CD4-positive, alpha-beta memory T cell (primary cell): Measurements from ENCODE around the gene BLNK. TPM values are rescaled to one million over a fixed set of nuclear protein-coding genes. Genes with fewer than 3 reads are reported as not detected.

ENCODE experiments used
- CTCF ChIA-PET: fragments of 350-600 bp; sonication (Branson Sonifier 250); formaldehyde crosslinking; loops from one replicate; lab custom pipeline; 2021; ENCODE audit warnings: inconsistent platforms; ENCODE audit not compliant: partially characterized antibody; lab: Charles Lee
- POLR2A ChIA-PET: fragments of 350-600 bp; sonication (Branson Sonifier 250); formaldehyde crosslinking; loops from one replicate; lab custom pipeline; 2021; ENCODE audit not compliant: partially characterized antibody; lab: Charles Lee
- DNase-seq, 5 donors: peaks; one replicate each; pipeline versions ENCODE4 v3.0.0 to v3.0.0-alpha.2; 2020 to 2022; ENCODE audit warnings: mixed read lengths in 1 of 5
- H3K27ac ChIP-seq: one replicate; pipeline ENCODE4 v1.7.0; 2013; ENCODE audit warnings: low read depth, low read length
- H3K27me3 ChIP-seq: 2 replicates; pipeline ENCODE4 v1.7.0; 2013; ENCODE audit warnings: mild to moderate bottlenecking, low read length, moderate library complexity; ENCODE audit not compliant: insufficient read depth
- H3K36me3 ChIP-seq: 2 replicates; pipeline ENCODE4 v1.7.0; 2013; ENCODE audit warnings: mild to moderate bottlenecking, low read length, moderate library complexity; ENCODE audit not compliant: insufficient read depth
- H3K4me1 ChIP-seq: 2 replicates; pipeline ENCODE4 v1.7.0; 2013; ENCODE audit warnings: mild to moderate bottlenecking, low read length, moderate library complexity; ENCODE audit not compliant: insufficient read depth
- H3K4me3 ChIP-seq, 2 donors: one replicate each; pipeline ENCODE4 v1.7.0; 2013; ENCODE audit warnings: low read length in 2 of 2, mild to moderate bottlenecking in 1 of 2
- H3K9me3 ChIP-seq, 2 donors: one replicate each; pipeline ENCODE4 v1.7.0; 2013; ENCODE audit warnings: low read length in 2 of 2, control low read depth in 1 of 2; ENCODE audit not compliant: control insufficient read depth in 1 of 2
- H3K27ac Mint-ChIP-seq, 7 donors: one replicate each; pipeline ENCODE4 v1.8.0; 2020 to 2021; ENCODE audit warnings: mixed read lengths in 7 of 7, mild to moderate bottlenecking in 6 of 7, inconsistent platforms in 3 of 7, moderate library complexity in 3 of 7
- H3K27me3 Mint-ChIP-seq, 2 donors: one replicate each; pipeline ENCODE4 v1.8.0; 2020 to 2021; ENCODE audit warnings: mixed read lengths in 2 of 2
- H3K36me3 Mint-ChIP-seq, 2 donors: one replicate each; pipeline ENCODE4 v1.8.0; 2020 to 2021; ENCODE audit warnings: mixed read lengths in 2 of 2, inconsistent platforms in 1 of 2, mild to moderate bottlenecking in 1 of 2
- H3K4me1 Mint-ChIP-seq, 4 donors: one replicate each; pipeline ENCODE4 v1.8.0; 2020 to 2021; ENCODE audit warnings: mixed read lengths in 4 of 4, mild to moderate bottlenecking in 1 of 4
- H3K4me3 Mint-ChIP-seq, 8 donors: one replicate each; pipeline ENCODE4 v1.8.0; 2020 to 2021; ENCODE audit warnings: mixed read lengths in 8 of 8, mild to moderate bottlenecking in 7 of 8, moderate library complexity in 6 of 8, inconsistent platforms in 3 of 8
- H3K9me3 Mint-ChIP-seq, 8 donors: one replicate each; pipeline ENCODE4 v1.8.0; 2020 to 2021; ENCODE audit warnings: mixed read lengths in 8 of 8, mild to moderate bottlenecking in 5 of 8, inconsistent platforms in 3 of 8, moderate library complexity in 1 of 8
- intact Hi-C: fragments of 100-400 bp; cut with micrococcal nuclease; formaldehyde crosslinking; loops from one replicate; pipeline ENCODE4 v1.15.1; 2023
- polyA plus RNA-seq, 2 donors: library from polyadenylated mRNA; unstranded; fragments of 300-500 nt; fragmentation: Illumina TruSeq; gene quantifications; one replicate each; pipeline ENCODE4 v1.2.3, GENCODE V29; 2021
- total RNA-seq, 2 experiments: library from RNA; stranded (reverse); gene quantifications; one replicate each; pipeline ENCODE4 v1.2.3, GENCODE V29; 2021

The BLNK gene
- total RNA-seq = under 1 TPM in 1 of 2 experiments, not detected in 1; 0.19 TPM
- polyA plus RNA-seq = 1 to 10 TPM in 1 of 2 donors, not detected in 1; 1.0 TPM

DNA sequence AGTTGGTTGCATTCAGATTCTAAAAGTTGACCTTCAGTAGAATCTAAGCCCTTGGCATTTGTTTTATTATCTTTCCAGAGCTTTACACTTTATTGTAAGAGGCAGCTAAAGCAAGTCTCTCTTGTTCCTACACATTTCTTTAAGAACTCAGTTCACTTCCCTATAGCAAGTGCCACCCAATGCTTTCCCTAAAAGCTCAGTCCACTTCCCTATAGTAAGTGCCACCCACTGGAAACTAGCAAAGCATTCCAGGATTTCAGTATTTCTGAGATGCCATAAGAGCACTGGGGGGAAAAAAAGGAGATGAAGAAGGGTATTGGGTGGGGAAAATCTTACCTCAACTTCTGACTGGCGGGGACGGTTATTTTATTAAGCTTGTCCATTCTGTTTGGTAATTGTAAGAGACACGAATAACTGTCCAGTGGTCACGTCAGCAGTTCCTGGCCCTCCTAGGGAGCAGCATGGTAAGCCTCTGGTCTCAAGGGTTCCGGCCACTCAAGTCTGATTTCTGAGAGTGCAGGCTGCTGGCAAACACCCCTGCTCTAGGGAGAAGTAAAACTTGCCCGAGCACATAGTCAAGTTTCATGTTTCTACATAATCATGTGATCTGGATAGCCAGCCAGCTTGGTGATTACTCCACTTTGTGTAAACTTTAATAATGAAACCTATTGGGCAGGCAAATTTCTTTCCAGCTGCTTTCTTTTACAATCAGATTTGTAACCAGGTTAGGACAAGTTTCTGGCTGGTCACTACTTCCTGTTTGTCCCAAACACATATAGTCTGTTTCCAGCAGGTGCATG is at the start of gene BLNK:
BLNK (minus strand) TSS at position 554 of the 800 bp plus-strand sequence; CDS start at position 383, 171 bp downstream.
- H3K36me3 Mint-ChIP-seq = no peaks in the 10 kb centered on the region
- Histone ChIP-seq H3K36me3 (no peaks in the 10 kb centered on the region), H3K27me3 (no peaks in the 10 kb centered on the region), H3K27ac (no peak within 1 kb of the TSS), H3K9me3 (no peaks in the 10 kb centered on the region), H3K4me1 (no peaks in the 10 kb centered on the region), H3K4me3 (no peak within 1 kb of the TSS)
- peaks cover 6 to 35% of the 10 kb centered on the region in 2 donors for H3K27me3 Mint-ChIP-seq
- no peak within 1 kb of the TSS for H3K4me3 Mint-ChIP-seq
- peaks cover 0 to 3% (median 0%) of the 10 kb centered on the region in 8 donors for H3K9me3 Mint-ChIP-seq
- ChIA-PET CTCF (interaction anchor here (1.2 to 1.3 kb wide), 2 partner anchors 10 to 41 kb away, joined by 3 to 5 read pairs; no protein-coding TSS in a partner anchor), POLR2A (no interaction called here)
- intact Hi-C loops = no loop called here
- no peak within 1 kb of the TSS for H3K27ac Mint-ChIP-seq
- no peaks in the 10 kb centered on the region for H3K4me1 Mint-ChIP-seq
- DNase-seq = no peak

DNA sequence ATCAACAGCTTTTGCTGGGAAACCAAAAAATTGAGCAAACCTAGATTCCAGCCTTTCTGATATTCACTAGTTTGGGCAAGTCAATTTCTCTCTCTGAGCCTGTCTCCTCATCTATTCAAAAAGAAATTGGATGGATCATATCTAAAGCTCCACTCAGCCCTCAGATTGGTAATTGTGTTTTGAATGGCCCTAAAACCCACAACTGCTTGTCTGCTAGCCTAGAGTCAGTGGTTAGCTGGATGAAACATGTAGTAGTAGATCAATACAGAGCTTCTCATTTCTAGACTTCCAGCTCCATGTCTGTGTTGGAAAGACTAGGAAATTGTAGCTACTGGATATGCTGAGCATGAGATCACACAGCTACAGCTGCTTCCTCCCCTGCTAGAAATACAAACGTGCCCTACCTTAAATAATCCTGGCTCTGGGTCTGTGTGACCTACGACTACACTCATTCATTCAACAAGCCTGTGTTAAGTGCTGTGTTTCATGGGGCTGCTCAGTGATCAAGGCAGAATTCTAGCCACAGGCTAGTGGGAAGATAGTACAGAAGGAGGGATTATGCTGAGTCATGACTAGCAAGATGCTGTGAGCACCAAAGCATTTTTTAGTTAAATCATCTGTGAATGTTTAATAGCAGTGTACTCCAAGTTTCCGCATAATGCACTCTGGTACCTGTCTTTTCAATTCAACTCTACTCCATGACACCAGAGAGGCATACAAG is 48.5 kb upstream of the BLNK start:
- Mint-ChIP-seq H3K4me3 (no peak overlapping the region), H3K4me1 (peaks cover 0 to 1% (median 0%) of the 10 kb centered on the region in 4 donors), H3K36me3 (no peaks in the 10 kb centered on the region), H3K27me3 (peaks cover 17 to 25% of the 10 kb centered on the region in 2 donors), H3K9me3 (peaks cover 0 to 1% (median 0%) of the 10 kb centered on the region in 8 donors), H3K27ac (no peak overlapping the region)
- no peaks in the 10 kb centered on the region for H3K36me3 ChIP-seq
- H3K4me1 ChIP-seq = no peaks in the 10 kb centered on the region
- H3K27ac ChIP-seq = no peak overlapping the region
- intact Hi-C loops = no loop called here
- no peak overlapping the region for H3K4me3 ChIP-seq
- POLR2A ChIA-PET = no interaction called here
- no peaks in the 10 kb centered on the region for H3K27me3 ChIP-seq
- no peaks in the 10 kb centered on the region for H3K9me3 ChIP-seq
- CTCF ChIA-PET = interaction anchor here (1.0 to 3.7 kb wide), 3 partner anchors 18 to 303 kb away, joined by 3 to 17 read pairs (median 3); no protein-coding TSS in a partner anchor
- no peak for DNase-seq

DNA sequence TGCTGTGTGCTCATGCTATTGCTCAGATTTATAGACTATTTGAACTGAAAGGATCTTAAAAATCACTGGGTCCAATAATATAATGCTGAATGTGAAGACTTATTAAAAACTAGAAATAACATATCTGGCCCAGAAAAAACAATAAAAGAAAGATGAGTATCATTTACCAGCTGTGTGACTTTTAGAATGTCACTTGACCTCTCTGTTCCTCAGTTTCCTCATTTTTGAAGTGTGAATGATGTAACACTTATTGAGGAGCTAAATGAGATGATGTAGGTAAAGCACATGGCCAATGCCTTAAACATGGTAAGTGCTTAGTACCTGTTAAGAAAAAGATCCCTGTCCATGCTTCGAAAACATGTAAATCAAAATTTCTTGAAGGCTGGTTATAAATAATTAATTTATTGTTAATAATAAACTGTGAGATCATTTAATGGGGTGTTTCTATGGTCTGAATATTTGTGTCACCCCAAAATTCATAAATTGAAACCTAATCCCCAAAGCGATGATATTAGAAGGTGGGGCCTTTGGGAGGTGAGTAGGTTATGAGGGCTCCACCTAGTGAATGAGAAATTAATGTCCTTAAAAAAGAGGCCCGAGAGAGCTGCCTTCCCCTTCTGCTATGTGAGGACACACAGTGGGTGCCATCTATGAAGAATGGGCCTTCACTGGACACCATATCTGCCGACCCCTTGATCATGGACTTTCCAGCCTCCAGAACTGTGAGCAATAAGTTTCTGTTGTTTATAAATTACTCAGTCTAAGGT is 45.9 kb upstream of the BLNK start:
- no peak overlapping the region for H3K27ac Mint-ChIP-seq
- H3K27me3 Mint-ChIP-seq = peaks cover 23 to 25% of the 10 kb centered on the region in 2 donors
- H3K4me1 Mint-ChIP-seq = peaks cover 0 to 1% (median 0%) of the 10 kb centered on the region in 4 donors
- DNase-seq = no peak
- no peaks in the 10 kb centered on the region for H3K36me3 Mint-ChIP-seq
- H3K9me3 ChIP-seq = no peaks in the 10 kb centered on the region
- H3K9me3 Mint-ChIP-seq = peaks cover 0 to 1% (median 0%) of the 10 kb centered on the region in 8 donors
- intact Hi-C loops = no loop called here
- H3K36me3 ChIP-seq = no peaks in the 10 kb centered on the region
- CTCF ChIA-PET = interaction anchor here (1.0 to 3.7 kb wide), 4 partner anchors 17 to 300 kb away, joined by 3 to 17 read pairs (median 4); no protein-coding TSS in a partner anchor
- H3K4me3 ChIP-seq = no peak overlapping the region
- no peak overlapping the region for H3K4me3 Mint-ChIP-seq
- no peaks in the 10 kb centered on the region for H3K4me1 ChIP-seq
- H3K27ac ChIP-seq = no peak overlapping the region
- POLR2A ChIA-PET = no interaction called here
- no peaks in the 10 kb centered on the region for H3K27me3 ChIP-seq

DNA sequence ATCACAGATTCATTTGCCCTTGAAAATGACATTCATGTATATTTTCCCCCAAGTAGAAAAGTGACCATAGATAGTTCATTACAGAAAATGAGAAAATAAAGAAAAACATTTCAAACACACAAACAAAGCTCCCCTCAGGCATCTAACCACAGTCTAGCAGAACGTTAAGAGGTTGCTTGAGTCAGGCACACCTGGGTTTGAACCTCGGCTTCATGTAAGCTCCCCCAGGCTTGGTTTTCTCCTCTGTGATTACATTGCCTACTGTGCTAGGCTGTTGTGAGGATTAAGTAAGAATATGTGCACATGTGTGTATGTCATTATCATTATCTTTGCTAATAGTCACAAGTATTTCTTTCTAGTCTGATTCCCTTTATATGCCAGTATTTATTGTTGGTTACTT is 42.0 kb upstream of the BLNK start:
- H3K27ac Mint-ChIP-seq = no peak overlapping the region
- POLR2A ChIA-PET = no interaction called here

DNA sequence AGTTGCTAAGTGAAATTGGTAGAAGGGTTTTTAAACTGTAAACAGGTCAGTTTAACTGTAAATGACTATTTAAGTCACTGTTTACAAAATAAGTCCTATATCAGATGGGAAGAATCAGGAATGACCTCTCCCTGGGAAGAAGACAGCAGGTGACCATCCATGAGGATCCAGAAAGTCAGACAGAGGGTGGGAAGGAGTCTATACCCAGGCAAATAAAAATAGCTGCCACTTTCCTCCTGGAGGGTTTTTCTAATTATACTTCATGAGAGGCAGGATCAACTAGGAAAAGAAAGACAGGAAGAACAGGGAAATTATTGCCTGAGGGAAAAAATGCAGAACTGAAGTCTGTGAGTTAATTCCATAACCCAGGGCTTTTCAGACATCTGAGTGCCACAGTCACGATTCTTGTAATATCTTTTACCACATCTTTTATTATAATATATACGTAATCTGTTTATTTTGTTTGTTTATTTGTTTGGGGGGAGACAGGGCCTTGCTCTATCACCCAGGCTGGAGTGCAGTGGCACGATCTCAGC is 39.9 kb upstream of the BLNK start:
- Histone ChIP-seq H3K36me3 (no peaks in the 10 kb centered on the region), H3K4me1 (no peaks in the 10 kb centered on the region), H3K27me3 (no peaks in the 10 kb centered on the region), H3K4me3 (no peak overlapping the region), H3K27ac (no peak overlapping the region), H3K9me3 (no peaks in the 10 kb centered on the region)
- no peak overlapping the region for H3K27ac Mint-ChIP-seq
- no peaks in the 10 kb centered on the region for H3K36me3 Mint-ChIP-seq
- H3K4me3 Mint-ChIP-seq = no peak overlapping the region
- ChIA-PET CTCF (no interaction called here), POLR2A (no interaction called here)
- peaks cover 0 to 3% (median 0%) of the 10 kb centered on the region in 4 donors for H3K4me1 Mint-ChIP-seq
- no peak for DNase-seq
- intact Hi-C loops = no loop called here
- H3K9me3 Mint-ChIP-seq = no peaks in the 10 kb centered on the region
- peaks cover 22 to 30% of the 10 kb centered on the region in 2 donors for H3K27me3 Mint-ChIP-seq

More for the DNA sequence above, 42.0 kb upstream of the BLNK start:
- no peak overlapping the region for H3K4me3 ChIP-seq
- Mint-ChIP-seq H3K36me3 (no peaks in the 10 kb centered on the region), H3K9me3 (peaks cover 0 to 1% (median 0%) of the 10 kb centered on the region in 8 donors), H3K4me1 (peaks cover 0 to 1% (median 0%) of the 10 kb centered on the region in 4 donors), H3K4me3 (no peak overlapping the region), H3K27me3 (peaks cover 24 to 30% of the 10 kb centered on the region in 2 donors)
- no peak overlapping the region for H3K27ac ChIP-seq
- no peaks in the 10 kb centered on the region for H3K9me3 ChIP-seq
- DNase-seq = no peak
- no peaks in the 10 kb centered on the region for H3K36me3 ChIP-seq
- no peaks in the 10 kb centered on the region for H3K4me1 ChIP-seq
- intact Hi-C loops = no loop called here
- CTCF ChIA-PET = interaction anchor here (1.2 kb wide), 1 partner anchor 84 kb away, joined by 3 read pairs; no protein-coding TSS in a partner anchor
- no peaks in the 10 kb centered on the region for H3K27me3 ChIP-seq

DNA sequence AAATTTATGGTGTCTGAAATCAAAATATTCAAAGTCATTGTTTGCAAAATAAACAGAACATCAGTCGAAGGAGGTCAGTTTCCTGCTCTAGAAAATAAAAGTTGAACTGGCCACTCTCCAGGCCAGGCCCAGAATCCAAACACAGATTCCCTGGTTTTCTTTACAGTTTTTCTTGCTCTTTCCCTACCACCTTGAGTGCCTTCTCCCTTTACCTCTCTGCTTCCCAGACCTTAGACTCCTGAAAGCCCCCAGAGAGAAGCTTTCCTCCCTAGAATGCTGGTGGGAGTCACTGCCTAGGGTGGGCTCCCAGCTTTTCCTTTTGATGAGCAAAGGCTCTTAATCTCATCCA is 38.9 kb upstream of the BLNK start:
- Mint-ChIP-seq H3K36me3 (no peaks in the 10 kb centered on the region), H3K27me3 (peaks cover 19 to 29% of the 10 kb centered on the region in 2 donors), H3K4me3 (no peak overlapping the region), H3K27ac (no peak overlapping the region), H3K9me3 (no peaks in the 10 kb centered on the region), H3K4me1 (peaks cover 0 to 2% (median 0%) of the 10 kb centered on the region in 4 donors)
- Histone ChIP-seq H3K4me1 (no peaks in the 10 kb centered on the region), H3K9me3 (no peaks in the 10 kb centered on the region), H3K27me3 (no peaks in the 10 kb centered on the region), H3K27ac (no peak overlapping the region), H3K36me3 (no peaks in the 10 kb centered on the region), H3K4me3 (no peak overlapping the region)
- intact Hi-C loops = no loop called here
- ChIA-PET CTCF (interaction anchor here (1.2 to 1.4 kb wide), 2 partner anchors 24 to 60 kb away, joined by 3 to 4 read pairs; no protein-coding TSS in a partner anchor), POLR2A (no interaction called here)
- no peak for DNase-seq
